T-cell (primary cell): ENCODE results near the gene DLG2. TPM values are rescaled to one million over a fixed set of nuclear protein-coding genes. Genes with fewer than 3 reads are reported as not detected.

Source experiments
- ATAC-seq, 4 experiments: fragments of 200-7000 bp in 3 of 4; fragments of 150-1000 bp in 1 of 4; cut with Tn5 transposase; replicated peaks in 1 of 4; 1 replicate in 3 of 4; 2 replicates in 1 of 4; pipeline ENCODE4 v1.10.0; 2021; ENCODE audit warnings: moderate library complexity in 3 of 4, mild to moderate bottlenecking in 2 of 4, moderate number of reproducible peaks in 1 of 4
- CTCF ChIA-PET, 2 donors: fragments of 300-600 bp; sonication (Branson Sonifier 250); formaldehyde crosslinking; loops; one replicate each; lab custom pipeline; 2022; ENCODE audit warnings: antibody characterized with exemption in 2 of 2; lab: Charles Lee
- POLR2A ChIA-PET, 2 donors: fragments of 300-600 bp; sonication (Branson Sonifier 250); formaldehyde crosslinking; loops; one replicate each; lab custom pipeline; 2022; ENCODE audit warnings: antibody characterized with exemption in 2 of 2; lab: Charles Lee
- DNase-seq, 35 experiments: peaks; one replicate each; pipeline versions ENCODE4 v3.0.0 to v3.0.0-alpha.2; 2013 to 2023
- H3K27ac ChIP-seq: one replicate; pipeline ENCODE4 v1.5.1; 2013; ENCODE audit warnings: low read length
- H3K27me3 ChIP-seq, 2 experiments: replicated peaks in 1 of 2; 1 replicate in 1 of 2; 2 replicates in 1 of 2; pipeline versions ENCODE4 v1.6.1 to v1.7.0; 2013; ENCODE audit warnings: low read length in 1 of 2, mixed read lengths in 1 of 2; ENCODE audit not compliant: control insufficient read depth in 2 of 2, insufficient read depth in 2 of 2; ENCODE audit errors: extremely low read depth in 1 of 2
- H3K36me3 ChIP-seq, 2 donors: 1 replicate in 1 of 2; 2 replicates in 1 of 2; pipeline versions ENCODE4 v1.6.1 to v1.7.0; 2013; ENCODE audit warnings: low read length in 1 of 2; ENCODE audit not compliant: control insufficient read depth in 2 of 2, insufficient read depth in 1 of 2; ENCODE audit errors: extremely low read depth in 1 of 2
- H3K4me1 ChIP-seq, 2 experiments: 1 replicate in 1 of 2; 2 replicates in 1 of 2; pipeline versions ENCODE4 v1.6.1 to v1.7.0; 2013; ENCODE audit warnings: low read length in 2 of 2, mixed read lengths in 1 of 2; ENCODE audit not compliant: insufficient read depth in 2 of 2, control insufficient read depth in 1 of 2; ENCODE audit errors: extremely low read depth in 1 of 2
- H3K4me3 ChIP-seq, 2 donors: 1 replicate in 1 of 2; 2 replicates in 1 of 2; pipeline versions ENCODE4 v1.5.1 to v1.7.0; 2013; ENCODE audit warnings: mild to moderate bottlenecking in 2 of 2, low read length in 1 of 2, moderate library complexity in 1 of 2; ENCODE audit not compliant: control insufficient read depth in 1 of 2; ENCODE audit errors: extremely low read depth in 1 of 2
- H3K9me3 ChIP-seq: 2 replicates; pipeline ENCODE4 v1.7.0; 2013
- H3K27ac Mint-ChIP-seq, 2 donors: one replicate each; pipeline ENCODE4 v1.8.0; 2020 to 2021; ENCODE audit warnings: mild to moderate bottlenecking in 2 of 2, mixed read lengths in 2 of 2
- H3K27me3 Mint-ChIP-seq, 2 donors: one replicate each; pipeline ENCODE4 v1.8.0; 2021 to 2022; ENCODE audit warnings: mixed read lengths in 2 of 2
- H3K36me3 Mint-ChIP-seq: one replicate; pipeline ENCODE4 v1.8.0; 2021; ENCODE audit warnings: mixed read lengths
- H3K4me1 Mint-ChIP-seq, 3 donors: one replicate each; pipeline ENCODE4 v1.8.0; 2020 to 2022; ENCODE audit warnings: mixed read lengths in 3 of 3, mild to moderate bottlenecking in 1 of 3
- H3K4me3 Mint-ChIP-seq, 3 donors: one replicate each; pipeline ENCODE4 v1.8.0; 2020 to 2022; ENCODE audit warnings: mild to moderate bottlenecking in 3 of 3, mixed read lengths in 3 of 3, moderate library complexity in 3 of 3
- H3K9me3 Mint-ChIP-seq, 3 donors: one replicate each; pipeline ENCODE4 v1.8.0; 2020 to 2022; ENCODE audit warnings: mixed read lengths in 3 of 3
- WGBS: methylation state at CpG from one replicate; pipeline ENCODE4 v1.1.5; 2013; ENCODE audit warnings: missing lambda C conversion rate; ENCODE audit not compliant: insufficient coverage; 5-methylcytosine and 5-hydroxymethylcytosine counted together
- total RNA-seq, 35 experiments: library from RNA in 6 of 35; stranded (reverse) in 6 of 35; fragments of 120-200 nt in 1 of 35; gene quantifications; one replicate each; pipeline versions ENCODE4 v1.2.1 to v1.2.4 and lab custom pipeline; 2013 to 2026

Gene DLG2
- total RNA-seq, 5 donors from 2014 or later (not counting 1 experiment from before 2014, with no cell fraction given), result 2.3 to 4.1 (median 2.9) TPM

GRCh38 chr11:84241343-84242131 is 1385.6 kb downstream of the DLG2 start:
- CTCF ChIA-PET, result no interaction called here
- no peak overlapping the region for H3K27ac ChIP-seq
- H3K4me1 Mint-ChIP-seq, result no peaks in the 10 kb centered on the region
- H3K9me3 Mint-ChIP-seq, result peaks cover 3 to 17% (median 15%) of the 10 kb centered on the region in 3 donors
- ATAC-seq, result no peak
- no peaks in the 10 kb centered on the region for H3K36me3 Mint-ChIP-seq
- WGBS, result no CpG with 5 or more reads among the region's 5 CpGs
- DNase-seq, result no peak
- no peaks in the 10 kb centered on the region for H3K27me3 Mint-ChIP-seq
- H3K4me3 ChIP-seq, result no peak overlapping the region
- H3K4me1 ChIP-seq, result no peaks in the 10 kb centered on the region
- H3K4me3 Mint-ChIP-seq, result no peak overlapping the region
- no peak overlapping the region for H3K27ac Mint-ChIP-seq
- H3K36me3 ChIP-seq, result no peaks in the 10 kb centered on the region
- H3K27me3 ChIP-seq, result no peaks in the 10 kb centered on the region
- no peaks in the 10 kb centered on the region for H3K9me3 ChIP-seq
- POLR2A ChIA-PET, result no interaction called here

- H3K9me3 Mint-ChIP-seq, result peaks cover 3 to 17% (median 15%) of the 10 kb centered on the region in 3 donors
- H3K4me1 Mint-ChIP-seq, result no peaks in the 10 kb centered on the region
- CTCF ChIA-PET, result no interaction called here
Measured at GRCh38 chr11:84240847-84241246, 1386.3 kb downstream of the DLG2 start.

GRCh38 chr11:84236436-84236835 is 1390.7 kb downstream of the DLG2 start:
- Histone ChIP-seq H3K36me3 (no peaks in the 10 kb centered on the region), H3K4me1 (no peaks in the 10 kb centered on the region), H3K9me3 (no peaks in the 10 kb centered on the region), H3K27me3 (no peaks in the 10 kb centered on the region), H3K27ac (no peak overlapping the region), H3K4me3 (no peak overlapping the region)
- Mint-ChIP-seq H3K36me3 (no peaks in the 10 kb centered on the region), H3K9me3 (peaks cover 13 to 23% (median 15%) of the 10 kb centered on the region in 3 donors), H3K4me3 (no peak overlapping the region), H3K4me1 (no peaks in the 10 kb centered on the region), H3K27me3 (no peaks in the 10 kb centered on the region), H3K27ac (no peak overlapping the region)
- CTCF ChIA-PET, result no interaction called here
- ATAC-seq (no peak), DNase-seq (no peak)
- POLR2A ChIA-PET, result interaction anchor here in 1 of 2 donors (0.6 kb wide), 1 partner anchor 44 kb away, joined by 6 read pairs; no protein-coding TSS in a partner anchor

More at GRCh38 chr11:84240847-84241246, 1386.3 kb downstream of the DLG2 start:
- POLR2A ChIA-PET, result no interaction called here
- H3K9me3 ChIP-seq, result no peaks in the 10 kb centered on the region
- H3K4me3 ChIP-seq, result no peak overlapping the region
- no peak overlapping the region for H3K4me3 Mint-ChIP-seq
- DNase-seq (no peak), ATAC-seq (no peak)
- H3K27ac ChIP-seq, result no peak overlapping the region
- H3K36me3 ChIP-seq, result no peaks in the 10 kb centered on the region
- no CpG with 5 or more reads among the region's 1 CpG for WGBS
- no peaks in the 10 kb centered on the region for H3K27me3 ChIP-seq
- no peaks in the 10 kb centered on the region for H3K36me3 Mint-ChIP-seq
- no peaks in the 10 kb centered on the region for H3K4me1 ChIP-seq
- no peaks in the 10 kb centered on the region for H3K27me3 Mint-ChIP-seq
- H3K27ac Mint-ChIP-seq, result no peak overlapping the region

- Mint-ChIP-seq H3K4me3 (no peak overlapping the region), H3K36me3 (no peaks in the 10 kb centered on the region), H3K27me3 (no peaks in the 10 kb centered on the region), H3K4me1 (no peaks in the 10 kb centered on the region), H3K9me3 (peaks cover 12 to 27% (median 16%) of the 10 kb centered on the region in 3 donors), H3K27ac (no peak overlapping the region)
- H3K4me3 ChIP-seq, result no peak overlapping the region
- H3K4me1 ChIP-seq, result no peaks in the 10 kb centered on the region
- ChIA-PET CTCF (no interaction called here), POLR2A (no interaction called here)
- H3K9me3 ChIP-seq, result no peaks in the 10 kb centered on the region
- ATAC-seq, result no peak
- H3K27ac ChIP-seq, result no peak overlapping the region
- no peaks in the 10 kb centered on the region for H3K36me3 ChIP-seq
- H3K27me3 ChIP-seq, result no peaks in the 10 kb centered on the region
- no peak for DNase-seq
- 80% methylated on average over 1 of the region's 4 CpGs for WGBS
Measured at GRCh38 chr11:84234462-84235202, 1392.5 kb downstream of the DLG2 start.

GRCh38 chr11:84234011-84234410 is 1393.1 kb downstream of the DLG2 start:
- H3K4me1 Mint-ChIP-seq, result no peaks in the 10 kb centered on the region
- H3K36me3 Mint-ChIP-seq, result no peaks in the 10 kb centered on the region
- WGBS, result 79% methylated on average over 2 of the region's 2 CpGs

GRCh38 chr11:84232511-84232910 is 1394.6 kb downstream of the DLG2 start:
- POLR2A ChIA-PET, result no interaction called here
- no peaks in the 10 kb centered on the region for H3K27me3 ChIP-seq
- peaks cover 11 to 25% (median 22%) of the 10 kb centered on the region in 3 donors for H3K9me3 Mint-ChIP-seq

More at GRCh38 chr11:84234011-84234410, 1393.1 kb downstream of the DLG2 start:
- POLR2A ChIA-PET, result no interaction called here
- CTCF ChIA-PET, result no interaction called here
- peaks cover 12 to 27% (median 16%) of the 10 kb centered on the region in 3 donors for H3K9me3 Mint-ChIP-seq
- no peak overlapping the region for H3K4me3 Mint-ChIP-seq
- ATAC-seq (no peak), DNase-seq (no peak)
- H3K27ac Mint-ChIP-seq, result no peak overlapping the region
- H3K36me3 ChIP-seq, result no peaks in the 10 kb centered on the region
- H3K4me3 ChIP-seq, result no peak overlapping the region
- no peaks in the 10 kb centered on the region for H3K4me1 ChIP-seq
- no peaks in the 10 kb centered on the region for H3K27me3 Mint-ChIP-seq
- H3K27me3 ChIP-seq, result no peaks in the 10 kb centered on the region
- no peak overlapping the region for H3K27ac ChIP-seq
- H3K9me3 ChIP-seq, result no peaks in the 10 kb centered on the region

More at GRCh38 chr11:84232511-84232910, 1394.6 kb downstream of the DLG2 start:
- no peaks in the 10 kb centered on the region for H3K4me1 ChIP-seq
- H3K36me3 ChIP-seq, result no peaks in the 10 kb centered on the region
- H3K4me3 ChIP-seq, result no peak overlapping the region
- ATAC-seq, result no peak
- no peak overlapping the region for H3K27ac Mint-ChIP-seq
- H3K27ac ChIP-seq, result no peak overlapping the region
- no peaks in the 10 kb centered on the region for H3K36me3 Mint-ChIP-seq
- no peak for DNase-seq
- no peaks in the 10 kb centered on the region for H3K4me1 Mint-ChIP-seq
- no peaks in the 10 kb centered on the region for H3K27me3 Mint-ChIP-seq
- no peak overlapping the region for H3K4me3 Mint-ChIP-seq
- no peaks in the 10 kb centered on the region for H3K9me3 ChIP-seq
- CTCF ChIA-PET, result no interaction called here
